Endothelial cell of umbilical vein (primary cell): ENCODE results near the gene HCST. TPM values are rescaled to one million over a fixed set of nuclear protein-coding genes. Genes with fewer than 3 reads are reported as not detected.

Source experiments
- BruUV-seq: library from RNA; stranded (reverse); fragments of 400-500 nt; replicated peaks from 2 replicates; lab custom pipeline; 2021; lab: Mats Ljungman, UMichigan
- CTCF ChIA-PET: fragments of 300-600, 350-600 bp; sonication (Branson Sonifier 250); formaldehyde crosslinking; loops from one replicate; lab custom pipeline; 2021; ENCODE audit warnings: antibody characterized with exemption, inconsistent platforms; lab: Charles Lee
- POLR2A ChIA-PET: fragments of 300-600, 350-600 bp; sonication (Branson Sonifier 250); formaldehyde crosslinking; loops from one replicate; lab custom pipeline; 2021; ENCODE audit warnings: antibody characterized with exemption, inconsistent platforms; lab: Charles Lee
- DNase-seq: peaks from one replicate; pipeline ENCODE4 v3.0.0-alpha.2; 2011; ENCODE audit warnings: low read depth, low spot score
- FAIRE-seq: peaks from 2 replicates; lab custom pipeline; 2011; peaks lifted over from hg19 to GRCh38; lab: Jason Lieb, UNC
- H2AFZ ChIP-seq: 2 replicates; pipeline ENCODE4 v1.6.0; 2012; ENCODE audit warnings: low read depth, low read length, control low read depth, inconsistent platforms
- H3K27ac ChIP-seq: 2 replicates; pipeline ENCODE4 v1.5.1; 2011; ENCODE audit warnings: low read depth, mild to moderate bottlenecking, control low read depth, low read length, moderate library complexity; ENCODE audit not compliant: insufficient read depth
- H3K27me3 ChIP-seq, 2 experiments: 2 replicates each; pipeline versions ENCODE4 v1.6.0 to v1.6.1; 2011; ENCODE audit warnings: low read length in 2 of 2, mixed read lengths in 1 of 2; ENCODE audit not compliant: control insufficient read depth in 2 of 2, insufficient read depth in 2 of 2
- H3K36me3 ChIP-seq, 2 experiments: 2 replicates in 1 of 2; 3 replicates in 1 of 2; pipeline ENCODE4 v1.5.1; 2011; ENCODE audit warnings: low read length in 2 of 2, mild to moderate bottlenecking in 1 of 2, moderate library complexity in 1 of 2; ENCODE audit not compliant: control insufficient read depth in 2 of 2, insufficient read depth in 2 of 2; ENCODE audit errors: extremely low read depth in 1 of 2
- H3K4me1 ChIP-seq: 3 replicates; pipeline ENCODE4 v1.5.1; 2011; ENCODE audit warnings: mild to moderate bottlenecking, low read length; ENCODE audit not compliant: control insufficient read depth, insufficient read depth; ENCODE audit errors: extremely low read depth
- H3K4me2 ChIP-seq: 2 replicates; pipeline ENCODE4 v1.6.1; 2011; ENCODE audit warnings: low read length, control low read depth, mixed read lengths; ENCODE audit not compliant: insufficient read depth
- H3K4me3 ChIP-seq, 3 experiments: fragments of 200-600 bp in 1 of 3; sonication (generic), shearing (Covaris generic) in 1 of 3; replicated peaks in 1 of 3; 2 replicates each; pipeline ENCODE4 v1.5.1; 2011 to 2016; ENCODE audit warnings: control low read depth in 3 of 3, low read length in 3 of 3, mild to moderate bottlenecking in 2 of 3, inconsistent platforms in 1 of 3, low read depth in 1 of 3, moderate library complexity in 1 of 3; ENCODE audit not compliant: insufficient read depth in 1 of 3
- H3K79me2 ChIP-seq: 2 replicates; pipeline ENCODE4 v1.6.0; 2012; ENCODE audit warnings: low read length, inconsistent platforms; ENCODE audit not compliant: control insufficient read depth, insufficient read depth
- H3K9ac ChIP-seq: replicated peaks from 2 replicates; pipeline ENCODE3; 2011; ENCODE audit warnings: low read length, control low read depth; ENCODE audit not compliant: insufficient read depth; ENCODE audit errors: extremely low read depth
- H3K9me1 ChIP-seq: replicated peaks from 3 replicates; pipeline ENCODE4 v1.6.0; 2011; ENCODE audit warnings: mild to moderate bottlenecking, low read length; ENCODE audit not compliant: control insufficient read depth, insufficient read depth; ENCODE audit errors: extremely low read depth
- H3K9me3 ChIP-seq: replicated peaks from 2 replicates; pipeline ENCODE4 v1.5.1; 2012; ENCODE audit warnings: low read length, inconsistent platforms; ENCODE audit not compliant: control insufficient read depth, insufficient read depth
- H4K20me1 ChIP-seq: replicated peaks from 2 replicates; pipeline ENCODE3; 2011; ENCODE audit warnings: mild to moderate bottlenecking, low read length; ENCODE audit not compliant: control insufficient read depth, insufficient read depth; ENCODE audit errors: extremely low read depth
- CTCF ChIP-seq, 2 donors: IDR thresholded peaks; 1 replicate in 1 of 2; 2 replicates in 1 of 2; pipeline ENCODE4 v1.5.1; 2011; ENCODE audit warnings: low read length in 2 of 2, mild to moderate bottlenecking in 2 of 2, moderate library complexity in 2 of 2, control low read depth in 1 of 2, inconsistent platforms in 1 of 2, low read depth in 1 of 2; ENCODE audit not compliant: insufficient read depth in 1 of 2; ENCODE audit errors: extremely low read depth in 1 of 2
- EZH2 ChIP-seq: IDR thresholded peaks from 2 replicates; pipeline ENCODE4 v1.6.1; 2012; ENCODE audit warnings: borderline replicate concordance, low read depth, mild to moderate bottlenecking, moderate library complexity, low read length, inconsistent platforms; ENCODE audit not compliant: severe bottlenecking
- FOS ChIP-seq: IDR thresholded peaks from 2 replicates; pipeline ENCODE4 v1.6.1; 2011; ENCODE audit warnings: mild to moderate bottlenecking, low read length, moderate library complexity, borderline replicate concordance; ENCODE audit not compliant: insufficient read depth
- GATA2 ChIP-seq: IDR thresholded peaks from 2 replicates; pipeline ENCODE4 v1.7.0; 2011; ENCODE audit warnings: low read depth, mild to moderate bottlenecking, moderate library complexity, mixed read lengths, low read length; ENCODE audit not compliant: insufficient read length, insufficient read depth
- JUN ChIP-seq: IDR thresholded peaks from 2 replicates; pipeline ENCODE4 v1.6.1; 2011; ENCODE audit warnings: borderline replicate concordance, low read depth; ENCODE audit not compliant: insufficient read length, insufficient read depth
- MAX ChIP-seq: IDR thresholded peaks from 2 replicates; pipeline ENCODE4 v1.6.1; 2011; ENCODE audit not compliant: insufficient read depth, insufficient read length
- MYC ChIP-seq: IDR thresholded peaks from one replicate; pipeline ENCODE4 v1.6.1; 2011; ENCODE audit warnings: mild to moderate bottlenecking, low read depth, low read length
- POLR2A ChIP-seq: IDR thresholded peaks from 2 replicates; pipeline ENCODE4 v1.6.1; 2012; ENCODE audit warnings: low read depth, mild to moderate bottlenecking, control low read depth, low read length
- POLR2AphosphoS5 ChIP-seq: IDR thresholded peaks from 2 replicates; pipeline ENCODE4 v1.6.1; 2012; ENCODE audit warnings: low read depth, mild to moderate bottlenecking, control low read depth, low read length, moderate library complexity; ENCODE audit not compliant: insufficient read depth
- dilution Hi-C: fragments of 300-500 bp; cut with MboI; formaldehyde crosslinking; loops from one replicate; pipeline ENCODE4 v1.15.0; 2019; ENCODE audit warnings: low sequenced_read_pairs; ENCODE audit not compliant: extremely low pct_ligation_motif_present
- intact Hi-C: fragments of 100-400 bp; cut with micrococcal nuclease; formaldehyde crosslinking; loops from one replicate; pipeline ENCODE4 v1.10.0; 2022
- polyA plus RNA-seq, 4 experiments: library from polyadenylated mRNA; depleted of rRNA in 3 of 4; stranded (reverse) in 3 of 4; unstranded in 1 of 4; fragments of >200 nt; gene quantifications; 2 replicates each; pipeline versions ENCODE4 v1.2.1 to v1.2.3, GENCODE V29; 2011 to 2012; ENCODE audit warnings: missing spikeins in 1 of 4
- total RNA-seq: library from RNA; stranded (reverse); gene quantifications from 2 replicates; pipeline ENCODE4 v1.2.3, GENCODE V29; 2021

HCST gene
- total and polyA plus RNA-seq, 2 donors (not counting 3 experiments of a cell fraction or from before 2014, with no cell fraction given), result not detected

- intact Hi-C loops, result no loop called here
- CTCF ChIA-PET, result no interaction called here
Observed at GRCh38 chr19:35919306-35919705, 17.0 kb downstream of the HCST start.

More at GRCh38 chr19:35919306-35919705, 17.0 kb downstream of the HCST start:
- no peak for DNase-seq
- Histone ChIP-seq H3K4me2 (no peak overlapping the region), H3K36me3 (no peaks in the 10 kb centered on the region), H3K27me3 (peaks cover 0 to 2% of the 10 kb centered on the region in 2 experiments), H3K9me1 (no peaks in the 10 kb centered on the region), H3K79me2 (no peaks in the 10 kb centered on the region), H3K4me1 (no peaks in the 10 kb centered on the region), H3K4me3 (no peak overlapping the region), H3K27ac (no peak overlapping the region), H3K9me3 (no peaks in the 10 kb centered on the region), H4K20me1 (no peaks in the 10 kb centered on the region), H3K9ac (no peak overlapping the region), H2AFZ (no peak overlapping the region)
- FAIRE-seq, result peak; percentile 40
- POLR2A ChIA-PET, result no interaction called here
- dilution Hi-C loops, result no loop called here
- no peak for TF ChIP-seq CTCF (IDR thresholded peaks at IDR 0.05; ENCODE audit: extremely low read depth in 1 of 2, insufficient read depth in 1 of 2, low read depth in 1 of 2, low read length in 2 of 2)
- no peak for TF ChIP-seq MAX
- TF ChIP-seq MYC, result no peak
- TF ChIP-seq FOS, result no peak
- TF ChIP-seq EZH2, result no peak
- no peak for TF ChIP-seq GATA2
- no peak for TF ChIP-seq JUN
- TF ChIP-seq POLR2A, result no peak
- no peak for TF ChIP-seq POLR2AphosphoS5
- BruUV-seq, result no TSS peak
